ENCODE data around the gene MAP3K7.

MAP3K7 gene

DNA sequence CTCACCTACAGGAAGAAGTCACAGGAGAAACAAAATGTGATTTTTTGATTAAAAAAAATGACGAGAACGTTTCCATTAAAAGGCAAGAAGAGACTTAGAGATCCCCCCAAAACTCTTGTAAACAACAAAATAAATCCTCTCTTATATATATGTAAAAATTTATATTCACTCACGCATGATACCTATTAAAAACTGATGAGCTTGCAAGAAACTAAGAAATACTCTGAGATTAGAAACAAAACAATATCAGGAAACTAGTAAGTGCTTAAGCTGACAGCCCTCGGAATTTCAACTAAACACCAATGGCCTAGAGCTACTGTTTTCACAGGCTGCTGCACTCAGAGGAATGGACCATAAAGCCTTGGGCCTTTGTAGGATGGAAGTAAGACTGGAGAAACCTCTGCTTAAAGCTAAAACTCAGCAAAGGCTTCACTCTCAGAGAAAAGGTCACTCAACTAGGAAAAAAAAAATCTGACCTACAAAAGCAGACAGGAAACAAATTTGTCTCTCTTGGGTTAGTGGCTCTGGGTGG is 63.0 kb downstream of the MAP3K7 start:
- Histone ChIP-seq H3K4me3 (ENCODE audit: low read length) (no peak overlapping the region), H3K4me1 (ENCODE audit: control insufficient read depth, low read length) (no peaks in the 10 kb centered on the region), H3K36me3 (ENCODE audit: control insufficient read depth, low read length) (peaks cover 14% of the 10 kb centered on the region), H3F3A (ENCODE audit: control insufficient read depth, insufficient read depth) (no peaks in the 10 kb centered on the region), H3K79me2 (ENCODE audit: control insufficient read depth, low read length) (no peaks in the 10 kb centered on the region), H4K20me1 (ENCODE audit: control insufficient read depth, insufficient read depth, low read depth, low read length) (no peaks in the 10 kb centered on the region), H3K27ac (ENCODE audit: low read depth, low read length) (no peak overlapping the region), H3K9me3 (ENCODE audit: control insufficient read depth, insufficient read depth, low read length) (no peaks in the 10 kb centered on the region), H3K4me2 (ENCODE audit: low read length) (no peak overlapping the region), H3K9me2 (replicated peaks; ENCODE audit: control insufficient read depth, low read length) (no peaks in the 10 kb centered on the region), H3K27me3 (ENCODE audit: control insufficient read depth, low read length) (no peaks in the 10 kb centered on the region)
- TF ChIP-seq, protein P1, sequence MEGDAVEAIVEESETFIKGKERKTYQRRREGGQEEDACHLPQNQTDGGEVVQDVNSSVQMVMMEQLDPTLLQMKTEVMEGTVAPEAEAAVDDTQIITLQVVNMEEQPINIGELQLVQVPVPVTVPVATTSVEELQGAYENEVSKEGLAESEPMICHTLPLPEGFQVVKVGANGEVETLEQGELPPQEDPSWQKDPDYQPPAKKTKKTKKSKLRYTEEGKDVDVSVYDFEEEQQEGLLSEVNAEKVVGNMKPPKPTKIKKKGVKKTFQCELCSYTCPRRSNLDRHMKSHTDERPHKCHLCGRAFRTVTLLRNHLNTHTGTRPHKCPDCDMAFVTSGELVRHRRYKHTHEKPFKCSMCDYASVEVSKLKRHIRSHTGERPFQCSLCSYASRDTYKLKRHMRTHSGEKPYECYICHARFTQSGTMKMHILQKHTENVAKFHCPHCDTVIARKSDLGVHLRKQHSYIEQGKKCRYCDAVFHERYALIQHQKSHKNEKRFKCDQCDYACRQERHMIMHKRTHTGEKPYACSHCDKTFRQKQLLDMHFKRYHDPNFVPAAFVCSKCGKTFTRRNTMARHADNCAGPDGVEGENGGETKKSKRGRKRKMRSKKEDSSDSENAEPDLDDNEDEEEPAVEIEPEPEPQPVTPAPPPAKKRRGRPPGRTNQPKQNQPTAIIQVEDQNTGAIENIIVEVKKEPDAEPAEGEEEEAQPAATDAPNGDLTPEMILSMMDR (IDR thresholded peaks at IDR 0.05; ENCODE audit: low read depth, low read length, poor library complexity, severe bottlenecking), result no peak
- no peak for TF ChIP-seq EZH2phosphoT487 (IDR thresholded peaks at IDR 0.05; ENCODE audit: borderline replicate concordance, low read length)

DNA sequence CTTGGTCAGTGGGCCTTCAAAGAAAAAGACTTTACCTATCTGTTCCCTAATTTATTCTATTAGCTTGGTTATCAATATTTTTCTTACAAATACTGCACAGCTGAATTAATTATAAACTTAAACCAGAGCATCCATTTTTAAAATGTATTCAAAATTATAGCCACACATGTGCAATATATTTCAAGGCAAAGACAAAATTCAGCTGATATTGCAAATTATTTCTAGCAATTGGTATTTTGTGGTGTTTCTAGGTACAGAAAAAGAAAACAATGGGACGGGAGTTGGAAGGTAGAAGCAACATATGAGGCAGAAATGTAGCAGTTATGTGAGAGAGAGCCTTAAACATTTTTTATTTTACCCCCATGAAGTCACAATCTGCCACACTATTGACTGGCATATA is 64.9 kb downstream of the MAP3K7 start:
- H4K20me1 ChIP-seq (ENCODE audit: control insufficient read depth, insufficient read depth, low read depth, low read length), result no peaks in the 10 kb centered on the region
- no peaks in the 10 kb centered on the region for H3K27me3 ChIP-seq (ENCODE audit: control insufficient read depth, low read length)
- no peaks in the 10 kb centered on the region for H3F3A ChIP-seq (ENCODE audit: control insufficient read depth, insufficient read depth)
- no peak overlapping the region for H3K4me2 ChIP-seq (ENCODE audit: low read length)
- no peaks in the 10 kb centered on the region for H3K79me2 ChIP-seq (ENCODE audit: control insufficient read depth, low read length)
- H3K4me3 ChIP-seq (ENCODE audit: low read length), result no peak overlapping the region
- H3K36me3 ChIP-seq (ENCODE audit: control insufficient read depth, low read length), result peaks cover 15% of the 10 kb centered on the region
- H3K9me2 ChIP-seq (replicated peaks; ENCODE audit: control insufficient read depth, low read length), result no peaks in the 10 kb centered on the region
- H3K27ac ChIP-seq (ENCODE audit: low read depth, low read length), result no peak overlapping the region
- TF ChIP-seq, protein P1 (IDR thresholded peaks at IDR 0.05; ENCODE audit: low read depth, low read length, poor library complexity, severe bottlenecking), result no peak
- no peak for TF ChIP-seq EZH2phosphoT487 (IDR thresholded peaks at IDR 0.05; ENCODE audit: borderline replicate concordance, low read length)
- no peaks in the 10 kb centered on the region for H3K4me1 ChIP-seq (ENCODE audit: control insufficient read depth, low read length)
- no peaks in the 10 kb centered on the region for H3K9me3 ChIP-seq (ENCODE audit: control insufficient read depth, insufficient read depth, low read length)

DNA sequence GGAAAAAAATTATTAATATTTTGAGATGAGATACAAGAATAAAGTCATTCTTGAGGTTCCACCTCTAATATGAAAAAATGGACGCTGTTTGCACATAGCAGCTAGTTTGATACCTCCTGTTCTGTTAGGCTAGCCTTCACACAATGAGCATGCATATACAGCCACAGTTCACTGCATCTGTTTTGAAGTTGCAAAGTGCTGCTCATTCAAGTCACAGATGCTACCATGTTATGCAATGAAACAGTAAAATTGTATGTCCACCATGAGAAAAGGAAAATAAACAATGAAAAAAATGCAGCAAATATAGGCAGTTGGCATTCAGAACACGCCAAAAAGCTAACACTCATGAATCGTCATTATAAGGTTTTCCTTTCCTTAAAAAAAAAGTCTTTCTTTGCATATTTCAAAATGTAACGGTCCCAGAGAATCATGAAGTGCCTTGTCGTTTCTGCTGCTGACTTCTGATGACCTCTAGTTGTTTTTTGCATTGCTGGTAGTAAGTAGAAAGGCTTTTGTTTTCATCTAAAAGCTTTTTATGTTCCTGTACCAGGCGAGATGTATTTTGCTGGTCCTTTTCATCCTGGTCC is 70.7 kb downstream of the MAP3K7 start:
- H3K36me3 ChIP-seq (ENCODE audit: control insufficient read depth, low read length), result peaks cover 30% of the 10 kb centered on the region
- no peaks in the 10 kb centered on the region for H4K20me1 ChIP-seq (ENCODE audit: control insufficient read depth, insufficient read depth, low read depth, low read length)
- no peaks in the 10 kb centered on the region for H3K4me1 ChIP-seq (ENCODE audit: control insufficient read depth, low read length)

More for the DNA sequence above, 70.7 kb downstream of the MAP3K7 start:
- Histone ChIP-seq H3K79me2 (ENCODE audit: control insufficient read depth, low read length) (no peaks in the 10 kb centered on the region), H3K9me2 (replicated peaks; ENCODE audit: control insufficient read depth, low read length) (no peaks in the 10 kb centered on the region), H3K4me3 (ENCODE audit: low read length) (no peak overlapping the region), H3K9me3 (ENCODE audit: control insufficient read depth, insufficient read depth, low read length) (no peaks in the 10 kb centered on the region), H3K4me2 (ENCODE audit: low read length) (no peak overlapping the region), H3F3A (ENCODE audit: control insufficient read depth, insufficient read depth) (no peaks in the 10 kb centered on the region), H3K27ac (ENCODE audit: low read depth, low read length) (no peak overlapping the region), H3K27me3 (ENCODE audit: control insufficient read depth, low read length) (no peaks in the 10 kb centered on the region)
- TF ChIP-seq, protein P1 (IDR thresholded peaks at IDR 0.05; ENCODE audit: low read depth, low read length, poor library complexity, severe bottlenecking), result no peak
- TF ChIP-seq EZH2phosphoT487 (IDR thresholded peaks at IDR 0.05; ENCODE audit: borderline replicate concordance, low read length), result no peak

Data from DOHH2 (cell line).